ENCODE data around the gene LEP. TPM values are rescaled to one million over a fixed set of nuclear protein-coding genes. Genes with fewer than 3 reads are reported as not detected.
A peak's percentile ranks its signal among the peaks of the same experiment; 100 is the strongest.

Gene LEP
- polyA plus RNA-seq, 1 of the 3 experiments (the other 2 are of a cell fraction): not detected

DNA sequence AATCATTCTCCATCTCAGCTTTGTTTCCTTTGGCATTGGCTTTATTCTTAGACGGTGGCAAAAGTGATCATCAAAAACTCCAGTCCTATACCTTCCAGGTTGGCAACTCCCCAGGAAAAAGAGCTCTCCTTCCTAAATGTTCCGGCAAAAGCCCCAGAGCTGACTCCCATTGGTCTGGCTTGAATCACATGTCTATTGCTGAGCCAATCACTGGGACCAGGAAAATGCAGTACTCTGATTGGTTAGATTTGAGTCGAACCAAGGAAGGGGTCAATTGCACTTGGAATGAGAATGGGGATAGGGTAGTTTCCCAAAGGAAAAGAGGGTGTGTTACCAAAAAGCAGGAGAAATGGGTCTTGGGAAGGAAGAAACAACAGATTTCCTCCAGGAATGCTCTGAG is 22.3 kb downstream of the LEP start:
- Histone ChIP-seq H4K20me1 (ENCODE audit: insufficient read depth) (no peaks in the 10 kb centered on the region), H3K9me3 (no peaks in the 10 kb centered on the region), H3K27me3 (ENCODE audit: insufficient read depth) (no peaks in the 10 kb centered on the region), H3K27ac (ENCODE audit: low read depth in 2 of 2, low read length in 1 of 2) (no peak overlapping the region), H3K4me1 (ENCODE audit: control insufficient read depth in 1 of 2, insufficient read depth in 2 of 2, low read depth in 1 of 2, low read length in 1 of 2) (peaks cover 18 to 47% of the 10 kb centered on the region in 2 experiments; a peak in 3 of 4 replicates), H3F3A (replicated peaks; ENCODE audit: insufficient read depth) (no peaks in the 10 kb centered on the region), H3K79me2 (ENCODE audit: insufficient read depth) (no peaks in the 10 kb centered on the region), H3K9ac (no peak overlapping the region), H3K4me2 (no peak overlapping the region), H3K4me3 (ENCODE audit: low read depth in 2 of 2, low read length in 1 of 2) (no peak overlapping the region), H3K9me2 (no peaks in the 10 kb centered on the region), H2AFZ (ENCODE audit: low read depth) (no peak overlapping the region), H3K36me3 (replicated peaks in 1 of 2; ENCODE audit: control insufficient read depth in 1 of 2, insufficient read depth in 2 of 2, low read length in 1 of 2) (no peaks in the 10 kb centered on the region)
- no peak for DNase-seq
- ChIA-PET CTCF (interaction anchor here (0.7 to 1.4 kb wide), 3 partner anchors 12 to 127 kb away, joined by 3 read pairs; no protein-coding TSS in a partner anchor), POLR2A (no interaction called here)
- TF ChIP-seq, protein P1, sequence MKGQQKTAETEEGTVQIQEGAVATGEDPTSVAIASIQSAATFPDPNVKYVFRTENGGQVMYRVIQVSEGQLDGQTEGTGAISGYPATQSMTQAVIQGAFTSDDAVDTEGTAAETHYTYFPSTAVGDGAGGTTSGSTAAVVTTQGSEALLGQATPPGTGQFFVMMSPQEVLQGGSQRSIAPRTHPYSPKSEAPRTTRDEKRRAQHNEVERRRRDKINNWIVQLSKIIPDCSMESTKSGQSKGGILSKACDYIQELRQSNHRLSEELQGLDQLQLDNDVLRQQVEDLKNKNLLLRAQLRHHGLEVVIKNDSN (IDR thresholded peaks at IDR 0.05; ENCODE audit: borderline replicate concordance, low read depth): peak; percentile 23; the same call in 1 of the 2 replicates
- no peak for TF ChIP-seq RAD21 (IDR thresholded peaks at IDR 0.05; ENCODE audit: low read length)
- TF ChIP-seq GATA2 (CRISPR knock-in tag; IDR thresholded peaks at IDR 0.05): no peak
- TF ChIP-seq, protein P2, sequence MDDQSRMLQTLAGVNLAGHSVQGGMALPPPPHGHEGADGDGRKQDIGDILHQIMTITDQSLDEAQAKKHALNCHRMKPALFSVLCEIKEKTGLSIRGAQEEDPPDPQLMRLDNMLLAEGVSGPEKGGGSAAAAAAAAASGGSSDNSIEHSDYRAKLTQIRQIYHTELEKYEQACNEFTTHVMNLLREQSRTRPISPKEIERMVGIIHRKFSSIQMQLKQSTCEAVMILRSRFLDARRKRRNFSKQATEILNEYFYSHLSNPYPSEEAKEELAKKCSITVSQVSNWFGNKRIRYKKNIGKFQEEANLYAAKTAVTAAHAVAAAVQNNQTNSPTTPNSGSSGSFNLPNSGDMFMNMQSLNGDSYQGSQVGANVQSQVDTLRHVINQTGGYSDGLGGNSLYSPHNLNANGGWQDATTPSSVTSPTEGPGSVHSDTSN (IDR thresholded peaks at IDR 0.05): no peak
- no peak for TF ChIP-seq MEF2A (IDR thresholded peaks at IDR 0.05; ENCODE audit: borderline replicate concordance, low read depth)
- 77% methylated on average over 3 of the region's 3 CpGs for WGBS (ENCODE audit: low lambda C conversion rate)

DNA sequence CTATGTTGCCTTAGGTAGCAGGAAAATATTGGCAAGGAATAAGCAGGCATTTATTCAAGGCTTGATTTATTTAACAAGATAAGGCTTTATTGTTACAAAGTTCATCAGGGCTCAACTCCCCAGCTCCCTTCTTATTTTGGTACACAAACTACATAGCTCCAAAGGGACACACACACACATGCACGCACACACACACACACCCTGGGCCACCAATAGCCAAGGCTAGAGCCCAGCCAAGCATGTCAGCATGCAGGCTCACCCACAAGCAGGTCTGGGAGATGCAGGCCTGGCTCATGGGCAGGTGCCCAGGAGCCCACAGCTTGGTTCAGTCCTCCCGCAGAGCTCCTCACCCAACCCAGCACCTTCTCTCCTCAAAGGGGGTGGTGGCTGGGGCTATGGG is 23.4 kb downstream of the LEP start:
- DNase-seq: no peak
- TF ChIP-seq FOXJ3 (CRISPR knock-in tag; IDR thresholded peaks at IDR 0.05) (no peak), EP300 (IDR thresholded peaks at IDR 0.05; ENCODE audit: borderline replicate concordance in 1 of 2, low read depth in 1 of 2, low read length in 1 of 2) (no peak), FOSL2 (IDR thresholded peaks at IDR 0.05; ENCODE audit: borderline replicate concordance, low read depth) (no peak), SMC3 (IDR thresholded peaks at IDR 0.05; ENCODE audit: low read depth, low read length) (no peak), NFIC (IDR thresholded peaks at IDR 0.05; ENCODE audit: borderline replicate concordance) (no peak), GATA2 (CRISPR knock-in tag; IDR thresholded peaks at IDR 0.05) (no peak)
- TF ChIP-seq, protein P3, sequence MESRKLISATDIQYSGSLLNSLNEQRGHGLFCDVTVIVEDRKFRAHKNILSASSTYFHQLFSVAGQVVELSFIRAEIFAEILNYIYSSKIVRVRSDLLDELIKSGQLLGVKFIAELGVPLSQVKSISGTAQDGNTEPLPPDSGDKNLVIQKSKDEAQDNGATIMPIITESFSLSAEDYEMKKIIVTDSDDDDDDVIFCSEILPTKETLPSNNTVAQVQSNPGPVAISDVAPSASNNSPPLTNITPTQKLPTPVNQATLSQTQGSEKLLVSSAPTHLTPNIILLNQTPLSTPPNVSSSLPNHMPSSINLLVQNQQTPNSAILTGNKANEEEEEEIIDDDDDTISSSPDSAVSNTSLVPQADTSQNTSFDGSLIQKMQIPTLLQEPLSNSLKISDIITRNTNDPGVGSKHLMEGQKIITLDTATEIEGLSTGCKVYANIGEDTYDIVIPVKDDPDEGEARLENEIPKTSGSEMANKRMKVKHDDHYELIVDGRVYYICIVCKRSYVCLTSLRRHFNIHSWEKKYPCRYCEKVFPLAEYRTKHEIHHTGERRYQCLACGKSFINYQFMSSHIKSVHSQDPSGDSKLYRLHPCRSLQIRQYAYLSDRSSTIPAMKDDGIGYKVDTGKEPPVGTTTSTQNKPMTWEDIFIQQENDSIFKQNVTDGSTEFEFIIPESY (IDR thresholded peaks at IDR 0.05; ENCODE audit: borderline replicate concordance, low read depth): no peak
- TF ChIP-seq, protein P4, sequence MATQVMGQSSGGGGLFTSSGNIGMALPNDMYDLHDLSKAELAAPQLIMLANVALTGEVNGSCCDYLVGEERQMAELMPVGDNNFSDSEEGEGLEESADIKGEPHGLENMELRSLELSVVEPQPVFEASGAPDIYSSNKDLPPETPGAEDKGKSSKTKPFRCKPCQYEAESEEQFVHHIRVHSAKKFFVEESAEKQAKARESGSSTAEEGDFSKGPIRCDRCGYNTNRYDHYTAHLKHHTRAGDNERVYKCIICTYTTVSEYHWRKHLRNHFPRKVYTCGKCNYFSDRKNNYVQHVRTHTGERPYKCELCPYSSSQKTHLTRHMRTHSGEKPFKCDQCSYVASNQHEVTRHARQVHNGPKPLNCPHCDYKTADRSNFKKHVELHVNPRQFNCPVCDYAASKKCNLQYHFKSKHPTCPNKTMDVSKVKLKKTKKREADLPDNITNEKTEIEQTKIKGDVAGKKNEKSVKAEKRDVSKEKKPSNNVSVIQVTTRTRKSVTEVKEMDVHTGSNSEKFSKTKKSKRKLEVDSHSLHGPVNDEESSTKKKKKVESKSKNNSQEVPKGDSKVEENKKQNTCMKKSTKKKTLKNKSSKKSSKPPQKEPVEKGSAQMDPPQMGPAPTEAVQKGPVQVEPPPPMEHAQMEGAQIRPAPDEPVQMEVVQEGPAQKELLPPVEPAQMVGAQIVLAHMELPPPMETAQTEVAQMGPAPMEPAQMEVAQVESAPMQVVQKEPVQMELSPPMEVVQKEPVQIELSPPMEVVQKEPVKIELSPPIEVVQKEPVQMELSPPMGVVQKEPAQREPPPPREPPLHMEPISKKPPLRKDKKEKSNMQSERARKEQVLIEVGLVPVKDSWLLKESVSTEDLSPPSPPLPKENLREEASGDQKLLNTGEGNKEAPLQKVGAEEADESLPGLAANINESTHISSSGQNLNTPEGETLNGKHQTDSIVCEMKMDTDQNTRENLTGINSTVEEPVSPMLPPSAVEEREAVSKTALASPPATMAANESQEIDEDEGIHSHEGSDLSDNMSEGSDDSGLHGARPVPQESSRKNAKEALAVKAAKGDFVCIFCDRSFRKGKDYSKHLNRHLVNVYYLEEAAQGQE (IDR thresholded peaks at IDR 0.05; ENCODE audit: low read depth, low read length): no peak
- TF ChIP-seq, protein P1 (IDR thresholded peaks at IDR 0.05; ENCODE audit: borderline replicate concordance, low read depth): no peak
- TF ChIP-seq, protein P2 (IDR thresholded peaks at IDR 0.05): no peak
- TF ChIP-seq, protein P5, sequence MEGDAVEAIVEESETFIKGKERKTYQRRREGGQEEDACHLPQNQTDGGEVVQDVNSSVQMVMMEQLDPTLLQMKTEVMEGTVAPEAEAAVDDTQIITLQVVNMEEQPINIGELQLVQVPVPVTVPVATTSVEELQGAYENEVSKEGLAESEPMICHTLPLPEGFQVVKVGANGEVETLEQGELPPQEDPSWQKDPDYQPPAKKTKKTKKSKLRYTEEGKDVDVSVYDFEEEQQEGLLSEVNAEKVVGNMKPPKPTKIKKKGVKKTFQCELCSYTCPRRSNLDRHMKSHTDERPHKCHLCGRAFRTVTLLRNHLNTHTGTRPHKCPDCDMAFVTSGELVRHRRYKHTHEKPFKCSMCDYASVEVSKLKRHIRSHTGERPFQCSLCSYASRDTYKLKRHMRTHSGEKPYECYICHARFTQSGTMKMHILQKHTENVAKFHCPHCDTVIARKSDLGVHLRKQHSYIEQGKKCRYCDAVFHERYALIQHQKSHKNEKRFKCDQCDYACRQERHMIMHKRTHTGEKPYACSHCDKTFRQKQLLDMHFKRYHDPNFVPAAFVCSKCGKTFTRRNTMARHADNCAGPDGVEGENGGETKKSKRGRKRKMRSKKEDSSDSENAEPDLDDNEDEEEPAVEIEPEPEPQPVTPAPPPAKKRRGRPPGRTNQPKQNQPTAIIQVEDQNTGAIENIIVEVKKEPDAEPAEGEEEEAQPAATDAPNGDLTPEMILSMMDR (IDR thresholded peaks at IDR 0.05): no peak
- Histone ChIP-seq H3K79me2 (ENCODE audit: insufficient read depth) (no peaks in the 10 kb centered on the region), H4K20me1 (ENCODE audit: insufficient read depth) (no peaks in the 10 kb centered on the region), H3K9me2 (no peaks in the 10 kb centered on the region), H3F3A (replicated peaks; ENCODE audit: insufficient read depth) (no peaks in the 10 kb centered on the region), H3K4me3 (ENCODE audit: low read depth in 2 of 2, low read length in 1 of 2) (no peak overlapping the region), H3K4me2 (no peak overlapping the region), H3K27me3 (ENCODE audit: insufficient read depth) (no peaks in the 10 kb centered on the region), H3K36me3 (replicated peaks in 1 of 2; ENCODE audit: control insufficient read depth in 1 of 2, insufficient read depth in 2 of 2, low read length in 1 of 2) (no peaks in the 10 kb centered on the region), H3K9me3 (no peaks in the 10 kb centered on the region), H3K27ac (ENCODE audit: low read depth in 2 of 2, low read length in 1 of 2) (peak overlapping the region in 1 of 2 experiments; percentile 99; a peak in 2 of 4 replicates), H2AFZ (ENCODE audit: low read depth) (no peak overlapping the region), H3K4me1 (ENCODE audit: control insufficient read depth in 1 of 2, insufficient read depth in 2 of 2, low read depth in 1 of 2, low read length in 1 of 2) (peaks cover 18 to 42% of the 10 kb centered on the region in 2 experiments; a peak in 3 of 4 replicates), H3K9ac (no peak overlapping the region)
- WGBS (ENCODE audit: low lambda C conversion rate): 94% methylated on average over 2 of the region's 2 CpGs
- ChIA-PET CTCF (interaction anchor here (0.6 to 2.1 kb wide), 3 partner anchors 47 to 79 kb away, joined by 3 to 17 read pairs (median 5); partner anchors contain the start of gene RBM28), POLR2A (no interaction called here)

Measured in SK-N-SH (cell line).